ENCODE data around the gene LRRC55. TPM values are rescaled to one million over a fixed set of nuclear protein-coding genes. Genes with fewer than 3 reads are reported as not detected.

Gene LRRC55
- total RNA-seq, 1 donor from 2014 or later: 29.0 TPM

DNA sequence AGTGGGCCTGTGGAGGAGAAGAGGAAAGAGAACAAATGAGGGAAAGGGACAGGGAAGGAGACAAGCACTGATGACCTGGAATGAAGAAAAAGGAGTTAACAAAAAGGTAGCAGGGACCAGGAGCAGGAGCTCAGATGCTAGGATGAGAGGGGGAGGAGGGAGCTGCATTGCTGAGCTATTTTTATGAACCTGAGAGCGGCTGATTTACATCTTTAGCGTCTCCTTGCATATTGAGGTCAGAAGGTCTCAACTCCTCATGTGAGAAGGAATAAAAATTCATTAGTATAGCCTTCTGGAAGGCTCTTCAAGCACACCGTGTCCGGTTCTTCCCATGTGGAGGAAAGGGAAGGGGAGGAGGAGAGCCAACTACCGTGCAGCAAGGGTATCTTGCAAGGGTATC, 33.1 kb upstream of the LRRC55 start:
- Mint-ChIP-seq H3K4me3 (ENCODE audit: unreplicated experiment) (no peak overlapping the region), H3K27me3 (ENCODE audit: unreplicated experiment) (peaks cover 5% of the 10 kb centered on the region), H3K9me3 (ENCODE audit: unreplicated experiment) (no peaks in the 10 kb centered on the region), H3K4me1 (ENCODE audit: low read depth, unreplicated experiment) (no peaks in the 10 kb centered on the region), H3K36me3 (ENCODE audit: unreplicated experiment) (no peaks in the 10 kb centered on the region), H3K27ac (ENCODE audit: unreplicated experiment) (no peak overlapping the region)
- TF ChIP-seq, protein P1, sequence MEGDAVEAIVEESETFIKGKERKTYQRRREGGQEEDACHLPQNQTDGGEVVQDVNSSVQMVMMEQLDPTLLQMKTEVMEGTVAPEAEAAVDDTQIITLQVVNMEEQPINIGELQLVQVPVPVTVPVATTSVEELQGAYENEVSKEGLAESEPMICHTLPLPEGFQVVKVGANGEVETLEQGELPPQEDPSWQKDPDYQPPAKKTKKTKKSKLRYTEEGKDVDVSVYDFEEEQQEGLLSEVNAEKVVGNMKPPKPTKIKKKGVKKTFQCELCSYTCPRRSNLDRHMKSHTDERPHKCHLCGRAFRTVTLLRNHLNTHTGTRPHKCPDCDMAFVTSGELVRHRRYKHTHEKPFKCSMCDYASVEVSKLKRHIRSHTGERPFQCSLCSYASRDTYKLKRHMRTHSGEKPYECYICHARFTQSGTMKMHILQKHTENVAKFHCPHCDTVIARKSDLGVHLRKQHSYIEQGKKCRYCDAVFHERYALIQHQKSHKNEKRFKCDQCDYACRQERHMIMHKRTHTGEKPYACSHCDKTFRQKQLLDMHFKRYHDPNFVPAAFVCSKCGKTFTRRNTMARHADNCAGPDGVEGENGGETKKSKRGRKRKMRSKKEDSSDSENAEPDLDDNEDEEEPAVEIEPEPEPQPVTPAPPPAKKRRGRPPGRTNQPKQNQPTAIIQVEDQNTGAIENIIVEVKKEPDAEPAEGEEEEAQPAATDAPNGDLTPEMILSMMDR (IDR thresholded peaks at IDR 0.05; ENCODE audit: partially characterized antibody, unreplicated experiment): no peak
- DNase-seq: no peak

DNA sequence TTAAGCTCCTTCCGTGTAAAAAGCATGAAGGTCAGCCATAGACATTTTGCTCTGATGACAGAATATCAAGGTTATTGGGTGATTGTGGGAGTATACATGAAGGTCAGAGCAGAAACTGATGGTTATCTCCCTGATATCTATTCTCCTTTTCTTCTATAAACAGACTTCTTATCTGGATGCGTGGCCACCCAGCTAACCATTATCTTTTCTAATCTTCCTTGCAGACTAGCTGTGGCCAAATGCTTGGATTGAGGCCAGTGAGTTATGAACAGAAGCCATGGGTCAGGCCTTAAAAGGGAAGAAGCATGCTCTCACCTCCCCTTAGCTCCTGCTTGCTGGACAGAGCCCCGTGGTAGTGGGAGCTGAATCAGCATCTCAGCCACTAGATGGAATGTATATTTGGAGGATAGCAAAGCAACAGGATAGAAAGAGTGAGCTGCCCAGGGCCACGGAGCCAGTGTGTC, 31.3 kb upstream of the LRRC55 start:
- Mint-ChIP-seq H3K4me1 (ENCODE audit: low read depth, unreplicated experiment) (no peaks in the 10 kb centered on the region), H3K4me3 (ENCODE audit: unreplicated experiment) (no peak overlapping the region), H3K9me3 (ENCODE audit: unreplicated experiment) (no peaks in the 10 kb centered on the region), H3K27me3 (ENCODE audit: unreplicated experiment) (peaks cover 5% of the 10 kb centered on the region), H3K36me3 (ENCODE audit: unreplicated experiment) (no peaks in the 10 kb centered on the region), H3K27ac (ENCODE audit: unreplicated experiment) (no peak overlapping the region)
- TF ChIP-seq, protein P1 (IDR thresholded peaks at IDR 0.05; ENCODE audit: partially characterized antibody, unreplicated experiment): no peak
- DNase-seq: no peak

DNA sequence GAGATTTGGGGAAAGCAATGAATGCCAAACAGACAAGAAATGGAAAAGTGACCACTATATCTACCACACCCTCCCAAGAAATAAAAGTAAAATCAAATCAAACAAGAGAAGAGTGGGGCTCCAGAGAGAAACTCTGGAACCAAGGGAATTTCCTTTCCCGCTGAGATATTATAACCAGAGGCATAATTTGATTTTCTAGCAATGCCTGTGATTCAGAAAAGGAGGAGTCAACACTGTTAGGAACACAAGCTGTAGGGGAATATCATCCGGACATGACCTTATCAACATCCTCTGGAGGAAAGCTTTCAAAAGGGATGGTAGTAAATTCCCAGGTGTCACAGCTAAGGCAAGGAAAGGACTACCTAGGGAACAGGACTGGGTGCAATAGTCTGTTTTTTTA, 29.6 kb upstream of the LRRC55 start:
- H3K36me3 Mint-ChIP-seq (ENCODE audit: unreplicated experiment): no peaks in the 10 kb centered on the region
- DNase-seq: no peak
- no peak overlapping the region for H3K4me3 Mint-ChIP-seq (ENCODE audit: unreplicated experiment)
- H3K27me3 Mint-ChIP-seq (ENCODE audit: unreplicated experiment): peaks cover 5% of the 10 kb centered on the region
- H3K27ac Mint-ChIP-seq (ENCODE audit: unreplicated experiment): no peak overlapping the region
- H3K4me1 Mint-ChIP-seq (ENCODE audit: low read depth, unreplicated experiment): peaks cover 3% of the 10 kb centered on the region
- TF ChIP-seq, protein P1 (IDR thresholded peaks at IDR 0.05; ENCODE audit: partially characterized antibody, unreplicated experiment): no peak
- H3K9me3 Mint-ChIP-seq (ENCODE audit: unreplicated experiment): no peaks in the 10 kb centered on the region

DNA sequence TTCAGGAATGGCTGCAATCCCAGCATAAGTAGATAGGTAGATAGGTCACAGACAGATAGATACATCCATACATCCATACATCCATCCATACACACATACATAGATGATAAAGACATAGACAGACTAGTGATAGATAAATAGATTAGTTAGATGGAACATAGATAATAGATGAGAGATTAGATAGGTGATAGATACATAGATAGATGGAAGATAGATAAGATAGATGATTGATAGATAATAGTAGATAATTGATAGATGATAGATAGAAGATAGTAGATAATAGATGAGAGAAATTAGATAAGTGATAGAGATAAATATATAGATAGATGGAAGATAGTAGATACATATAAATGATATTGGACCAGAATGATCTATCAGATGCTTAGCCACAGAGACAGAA, 28.3 kb upstream of the LRRC55 start:
- TF ChIP-seq, protein P1 (IDR thresholded peaks at IDR 0.05; ENCODE audit: partially characterized antibody, unreplicated experiment): no peak
- peaks cover 3% of the 10 kb centered on the region for H3K4me1 Mint-ChIP-seq (ENCODE audit: low read depth, unreplicated experiment)
- DNase-seq: no peak
- no peak overlapping the region for H3K4me3 Mint-ChIP-seq (ENCODE audit: unreplicated experiment)
- H3K27ac Mint-ChIP-seq (ENCODE audit: unreplicated experiment): no peak overlapping the region
- no peaks in the 10 kb centered on the region for H3K9me3 Mint-ChIP-seq (ENCODE audit: unreplicated experiment)
- peaks cover 1% of the 10 kb centered on the region for H3K27me3 Mint-ChIP-seq (ENCODE audit: unreplicated experiment)
- H3K36me3 Mint-ChIP-seq (ENCODE audit: unreplicated experiment): no peaks in the 10 kb centered on the region

DNA sequence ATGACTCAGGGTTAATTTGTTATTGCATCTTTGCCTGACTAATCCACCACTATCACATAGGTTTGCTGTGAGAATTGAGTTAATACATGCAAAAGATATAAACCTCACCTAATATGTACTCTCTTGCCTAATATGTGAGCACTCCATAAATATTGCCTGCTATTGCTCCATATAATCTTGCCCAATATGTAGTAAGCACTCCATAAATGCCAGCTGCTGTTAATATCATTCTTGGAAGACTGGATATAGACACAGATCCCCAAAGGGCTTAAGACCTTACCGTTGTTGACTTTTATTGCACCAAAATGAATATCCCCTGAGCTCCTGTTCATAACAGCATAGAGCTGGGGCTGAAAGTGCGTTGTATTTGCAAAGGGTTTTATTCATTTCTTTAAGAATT, 27.0 kb upstream of the LRRC55 start:
- TF ChIP-seq, protein P1 (IDR thresholded peaks at IDR 0.05; ENCODE audit: partially characterized antibody, unreplicated experiment): no peak
- peaks cover under 1% of the 10 kb centered on the region for H3K9me3 Mint-ChIP-seq (ENCODE audit: unreplicated experiment)
- H3K27me3 Mint-ChIP-seq (ENCODE audit: unreplicated experiment): no peaks in the 10 kb centered on the region

More for the DNA sequence above, 27.0 kb upstream of the LRRC55 start:
- Mint-ChIP-seq H3K27ac (ENCODE audit: unreplicated experiment) (no peak overlapping the region), H3K36me3 (ENCODE audit: unreplicated experiment) (no peaks in the 10 kb centered on the region), H3K4me1 (ENCODE audit: low read depth, unreplicated experiment) (peaks cover 4% of the 10 kb centered on the region), H3K4me3 (ENCODE audit: unreplicated experiment) (no peak overlapping the region)
- DNase-seq: no peak
